IPS-NIHi7 (cell line): Measurements from ENCODE around the gene EXOC6B.

Experiments used
- DNase-seq: peaks from one replicate; pipeline ENCODE4 v3.0.0; 2012; ENCODE audit warnings: mixed read lengths; ENCODE audit errors: extremely low spot score

EXOC6B gene

DNA sequence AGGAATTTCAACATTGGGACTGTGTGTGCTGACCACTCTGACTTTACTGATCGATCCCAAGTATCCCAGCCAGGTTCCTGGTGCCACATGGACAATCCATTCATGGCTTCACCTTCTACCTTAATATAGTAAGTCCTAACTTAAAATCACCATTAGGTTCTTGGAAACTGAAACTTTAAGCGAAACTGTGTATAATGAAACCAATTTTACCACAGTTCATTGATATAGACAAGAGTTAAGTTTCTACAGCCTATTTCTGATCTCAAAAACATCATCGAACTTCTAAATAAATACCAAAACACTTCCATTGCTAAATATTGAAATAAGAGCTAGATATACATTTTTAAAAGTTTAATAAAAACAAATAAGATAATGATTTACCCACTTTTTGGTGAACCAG is 4.4 kb upstream of the EXOC6B start:
- DNase-seq: no peak

DNA sequence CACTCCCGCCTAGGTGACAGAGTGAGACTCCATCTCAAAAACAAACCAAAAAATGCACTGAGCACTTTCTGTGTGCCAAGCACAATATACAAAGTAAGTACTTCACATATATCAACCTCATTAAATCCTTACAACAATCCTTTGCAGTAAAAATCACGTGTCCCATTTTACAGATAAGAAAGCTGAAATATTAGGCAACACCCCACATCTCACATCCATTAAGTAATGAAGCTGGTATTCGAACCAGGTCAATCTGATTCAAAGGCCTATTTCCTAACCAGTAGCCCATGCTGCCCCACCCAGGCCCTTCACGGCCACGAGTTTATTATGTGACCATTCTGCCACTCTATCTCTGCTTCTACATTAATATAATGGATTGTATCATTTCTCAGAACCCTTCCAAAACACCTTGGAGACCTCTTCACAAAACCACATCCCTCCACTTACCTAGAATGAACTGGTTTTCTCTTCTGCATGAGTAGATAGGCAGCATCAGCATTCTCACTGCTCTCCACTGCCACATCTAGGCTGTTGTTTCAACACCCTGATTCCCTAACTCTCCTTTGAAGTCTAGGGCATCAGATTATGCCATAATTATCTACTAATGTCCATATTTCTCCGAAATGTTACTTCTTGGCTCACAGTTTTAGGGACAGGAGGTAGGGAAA is 3.1 kb upstream of the EXOC6B start:
- no peak for DNase-seq

DNA sequence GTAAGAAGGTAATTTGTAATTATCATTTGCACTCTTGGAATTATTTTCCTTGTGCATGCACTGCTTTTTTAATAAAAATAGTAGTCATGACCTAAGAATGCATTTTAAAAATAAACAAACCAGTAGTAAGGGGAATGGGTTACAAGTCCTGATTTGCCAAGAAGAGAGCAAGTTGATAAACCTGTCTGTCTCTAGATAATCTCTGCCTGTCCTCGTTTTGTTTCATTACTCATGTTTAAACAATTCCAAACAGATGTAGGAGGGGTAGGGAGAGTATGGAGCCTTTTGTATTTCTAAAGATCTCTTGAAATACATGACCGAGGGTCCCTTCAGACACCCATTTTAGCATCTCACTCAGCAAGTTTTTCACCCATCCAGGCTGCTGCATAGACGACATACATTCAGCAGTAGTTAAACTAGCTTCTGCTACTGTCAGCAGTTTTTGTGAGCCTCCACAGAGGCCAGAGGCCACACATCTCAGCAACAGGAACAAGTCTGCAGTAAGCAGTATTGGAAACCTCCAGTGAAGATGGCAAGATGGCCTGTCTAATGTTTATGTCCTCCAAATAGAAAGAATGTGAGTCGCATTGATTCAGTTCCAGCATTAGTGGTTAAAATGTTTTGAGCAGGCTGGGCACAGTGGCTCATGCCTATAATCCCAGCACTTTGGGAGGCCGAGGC is 2.3 kb upstream of the EXOC6B start:
- DNase-seq: no peak

DNA sequence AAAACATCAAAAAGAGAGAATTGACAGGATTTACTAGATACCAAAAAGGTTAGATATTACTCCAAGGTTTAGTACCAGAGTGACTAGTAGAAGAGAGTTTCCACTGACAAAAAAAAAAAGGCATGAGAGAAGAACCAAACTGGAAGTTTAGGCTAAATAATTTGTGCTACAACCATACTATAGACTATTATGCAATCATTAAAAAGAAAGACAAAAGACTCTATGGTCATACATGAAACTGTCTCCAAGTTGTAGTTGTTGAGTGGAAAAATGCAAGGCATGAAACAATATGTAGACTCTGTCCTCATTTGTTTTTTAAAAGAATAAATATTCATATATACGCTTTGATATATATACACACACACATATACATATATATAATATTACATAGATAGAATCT is 1.7 kb upstream of the EXOC6B start:
- no peak for DNase-seq

DNA sequence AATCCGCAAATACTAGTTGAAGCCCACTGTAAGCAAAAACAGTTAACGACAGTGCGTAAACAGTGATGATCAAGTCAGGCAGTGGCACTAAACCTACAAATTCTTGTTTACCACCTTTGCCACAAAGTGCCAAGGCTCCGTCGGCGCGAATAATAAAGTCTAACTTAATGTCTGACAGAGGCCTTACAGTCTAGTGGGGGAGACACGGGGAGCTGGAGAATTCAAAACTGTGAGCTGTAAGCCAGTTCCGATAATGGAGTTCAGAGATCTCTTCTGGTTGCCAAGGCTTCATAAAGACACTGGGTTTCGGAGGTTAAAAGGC is 284 bp upstream of the EXOC6B start:
- DNase-seq: no peak

DNA sequence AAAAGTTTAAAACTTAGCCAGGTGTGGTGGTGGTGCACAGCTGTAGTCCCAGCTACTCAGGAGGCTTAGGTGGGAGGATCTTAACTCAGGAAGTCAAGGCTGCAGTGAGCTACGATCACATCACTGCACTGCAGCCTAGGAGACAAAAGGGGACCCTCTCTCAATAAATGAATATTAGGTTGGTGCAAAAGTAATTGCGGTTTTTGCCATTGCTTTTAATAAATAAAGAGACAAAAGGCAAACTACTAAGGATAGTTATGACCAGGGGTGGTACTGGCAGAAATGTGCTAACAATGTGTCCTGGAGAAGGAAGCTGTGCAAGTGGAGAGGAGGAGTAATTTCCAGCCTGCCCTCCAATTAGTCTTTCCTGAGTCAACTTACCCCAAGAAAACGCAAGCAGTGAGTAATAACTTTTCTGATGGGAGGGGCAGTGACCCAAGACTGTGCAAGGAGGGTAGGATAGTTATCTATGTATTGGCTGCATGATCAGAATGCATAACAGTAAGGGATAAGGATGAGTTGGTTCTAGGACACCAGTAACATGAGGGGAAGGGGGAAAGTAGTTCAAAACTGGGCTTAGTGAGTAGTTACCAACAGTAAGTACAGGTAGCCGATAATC is 1.5 kb downstream of the EXOC6B start:
- DNase-seq: no peak

DNA sequence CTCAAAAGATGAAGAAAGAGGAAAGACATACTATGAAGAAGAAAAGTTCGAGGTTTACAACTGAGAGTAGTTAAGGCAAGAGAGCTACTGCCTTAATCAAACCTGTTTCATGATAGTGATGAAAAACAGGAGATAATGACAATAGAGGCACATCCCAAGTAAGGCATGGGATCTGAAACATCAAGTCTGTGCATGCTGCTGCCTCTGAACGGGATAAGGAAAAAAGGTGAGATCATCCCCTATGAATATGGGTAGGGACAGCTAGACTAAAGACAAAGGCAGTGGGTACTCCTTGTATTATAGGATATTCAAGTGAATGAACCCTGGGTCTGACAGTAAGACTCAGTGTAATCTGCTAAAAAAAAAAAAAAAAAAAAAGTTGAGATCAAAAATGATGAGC is 3.0 kb downstream of the EXOC6B start:
- DNase-seq: no peak

DNA sequence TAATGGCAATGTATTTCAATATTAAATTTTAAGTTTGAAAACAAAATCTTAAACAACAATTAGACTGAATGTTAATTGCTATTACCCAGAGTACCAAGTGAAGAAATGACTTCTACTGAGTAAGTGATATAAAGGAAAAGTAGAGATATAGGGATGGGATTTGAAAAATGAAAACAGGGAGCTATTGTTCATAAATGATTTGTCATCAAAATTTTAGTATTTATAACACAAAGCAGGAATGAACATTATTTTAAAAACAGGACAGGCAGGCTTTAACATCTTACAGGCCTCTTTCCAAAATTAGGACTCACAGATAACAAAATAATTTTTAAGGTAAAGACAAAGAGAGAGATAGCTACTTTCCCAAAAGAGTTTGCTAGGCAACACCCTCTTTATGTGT is 3.9 kb downstream of the EXOC6B start:
- no peak for DNase-seq

DNA sequence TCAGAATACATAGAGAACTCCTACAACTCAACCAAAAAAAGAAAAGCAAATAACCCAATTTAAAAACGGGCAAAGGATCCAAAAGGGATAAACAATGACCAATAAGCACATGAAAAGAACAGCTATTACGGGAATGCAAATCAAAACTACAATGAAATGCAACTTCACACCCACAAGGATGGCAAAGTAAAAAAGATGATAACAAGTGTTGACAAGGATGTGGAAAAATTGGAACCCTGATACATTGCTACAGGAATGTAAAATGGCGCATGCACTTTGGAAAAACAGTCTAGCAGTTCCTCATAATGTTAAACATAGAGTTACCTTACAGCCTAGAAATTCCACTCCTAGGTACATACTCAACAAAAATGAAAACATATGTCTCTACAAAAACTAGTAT is 4.7 kb downstream of the EXOC6B start:
- DNase-seq: no peak

DNA sequence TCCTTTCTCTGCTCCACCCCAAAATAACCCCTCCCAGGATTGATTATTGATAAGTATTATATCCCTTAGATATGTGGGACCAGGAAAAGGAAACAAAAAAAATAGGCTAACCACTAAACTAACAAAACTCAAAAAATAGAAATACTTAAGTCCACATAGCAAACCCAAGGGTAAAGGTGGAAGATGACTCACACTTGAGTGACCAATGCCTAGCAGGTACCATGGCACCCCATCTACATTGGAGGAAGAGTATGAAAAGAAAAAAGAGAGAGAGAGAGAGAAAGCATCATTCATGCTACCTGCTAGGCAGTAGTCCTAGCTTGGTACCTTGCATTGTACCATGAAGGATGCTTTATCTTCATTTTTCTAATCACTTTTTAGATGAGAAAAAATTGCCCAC is 6.3 kb downstream of the EXOC6B start:
- DNase-seq: no peak

DNA sequence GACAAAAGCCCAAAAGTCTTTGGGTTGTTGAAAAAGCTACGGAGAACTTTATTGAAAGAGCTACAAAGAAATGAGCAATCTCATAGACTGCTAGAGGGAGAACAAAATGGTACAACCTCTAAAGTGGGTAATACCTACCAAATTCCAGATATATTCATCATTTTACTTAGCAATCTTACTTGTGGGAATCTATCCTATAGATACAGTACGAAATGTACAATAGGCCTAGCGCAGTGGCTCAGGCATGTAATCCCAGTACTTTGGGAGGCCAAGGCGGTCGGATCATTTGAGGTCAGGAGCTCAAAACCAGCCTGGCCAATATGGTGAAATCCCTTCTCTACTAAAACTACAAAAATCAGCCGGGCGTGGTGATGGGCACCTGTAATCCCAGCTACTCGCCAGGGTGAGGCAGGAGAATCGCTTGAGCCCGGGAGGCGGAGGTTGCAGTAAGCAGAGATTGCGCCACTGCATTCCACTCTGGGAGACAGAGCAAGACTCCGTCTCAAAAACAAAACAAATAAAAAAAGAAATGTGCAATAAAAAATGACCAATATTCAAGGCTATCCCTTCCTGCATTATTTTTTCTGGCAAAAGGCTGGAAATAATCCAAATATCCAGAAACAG is 10.1 kb downstream of the EXOC6B start:
- no peak for DNase-seq

DNA sequence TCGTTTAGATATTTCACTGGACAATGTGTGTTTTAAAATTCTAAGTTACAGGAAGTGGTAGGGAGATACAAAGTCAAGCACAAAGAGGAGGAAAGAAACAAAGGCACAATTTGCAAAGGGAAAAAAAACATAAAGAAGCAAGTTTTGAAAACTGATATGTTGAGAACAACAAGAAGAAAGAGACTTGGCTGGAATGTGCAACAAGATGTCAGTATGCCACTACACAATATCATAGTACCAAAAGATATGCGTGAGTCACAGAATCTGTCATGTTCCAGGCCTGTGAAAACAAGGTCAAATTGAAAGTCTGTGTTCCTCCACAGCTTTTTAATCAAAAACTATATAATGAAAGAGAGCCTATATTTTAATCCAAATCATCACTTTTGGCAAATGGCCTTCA is 12.0 kb downstream of the EXOC6B start:
- no peak for DNase-seq

DNA sequence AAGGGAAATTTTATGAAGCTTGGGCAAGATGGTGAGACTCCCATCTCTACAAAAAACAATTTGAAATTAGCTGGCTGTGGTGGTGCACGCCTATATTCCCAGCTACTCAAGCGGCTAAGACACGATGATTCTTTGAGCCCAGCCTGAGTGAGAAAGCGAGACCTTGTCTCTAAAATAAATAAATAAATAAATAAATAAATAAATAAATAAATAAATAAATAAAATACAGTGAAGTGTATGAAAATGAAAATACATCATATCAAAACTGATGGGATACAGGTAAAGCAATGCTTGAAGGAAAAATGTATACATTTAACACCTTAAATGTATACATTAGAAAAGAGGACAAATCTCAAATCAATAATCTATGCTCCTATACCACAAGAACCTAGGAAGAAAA is 15.7 kb downstream of the EXOC6B start:
- DNase-seq: no peak

DNA sequence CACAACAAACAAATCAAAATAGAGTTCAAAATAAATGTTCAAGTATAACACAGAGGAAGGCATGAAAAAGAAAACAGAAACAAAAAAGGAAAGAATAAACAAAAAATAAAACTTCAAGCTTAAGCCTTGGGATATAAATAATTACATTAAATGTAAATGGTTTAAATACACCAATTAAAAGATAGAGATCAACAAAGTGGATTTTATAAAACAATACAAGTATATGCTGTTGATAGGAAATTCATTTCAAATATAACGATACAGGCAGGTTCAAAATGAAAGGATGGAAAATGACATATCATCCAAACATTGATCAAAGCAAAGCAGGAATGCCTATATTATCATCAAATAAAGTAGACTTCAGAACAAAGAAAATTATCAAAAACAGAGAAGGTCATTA is 16.7 kb downstream of the EXOC6B start:
- no peak for DNase-seq

DNA sequence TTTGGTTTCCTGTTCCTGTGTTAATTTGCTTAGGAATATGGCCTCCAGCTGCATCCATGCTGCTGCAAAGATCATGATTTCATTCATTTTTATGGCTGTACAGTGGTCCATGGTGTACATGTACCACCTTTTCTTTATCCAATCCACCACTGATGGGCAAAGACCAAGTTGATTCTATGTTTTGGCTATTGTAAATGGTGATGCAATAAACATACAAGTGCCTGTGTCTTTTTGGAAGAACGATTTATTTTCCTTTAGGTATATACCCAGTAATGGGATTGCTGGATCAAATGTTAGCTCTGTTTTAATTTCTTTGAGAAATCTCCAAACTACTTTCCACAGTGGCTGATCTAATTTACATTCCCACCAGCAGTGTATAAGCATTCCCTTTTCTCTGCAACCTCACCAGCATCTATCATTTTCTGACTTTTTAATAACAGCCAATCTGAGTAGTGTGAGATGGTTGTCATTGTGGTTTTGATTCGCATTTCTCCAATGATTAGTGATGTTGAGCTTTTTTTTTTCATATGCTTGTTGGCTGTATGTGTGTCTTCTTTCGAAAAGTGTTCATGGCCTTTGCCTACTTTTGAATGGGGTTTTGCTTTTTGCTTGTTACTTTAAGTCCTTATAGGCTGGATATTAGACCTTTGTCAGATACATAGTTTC is 19.4 kb downstream of the EXOC6B start:
- DNase-seq: no peak

DNA sequence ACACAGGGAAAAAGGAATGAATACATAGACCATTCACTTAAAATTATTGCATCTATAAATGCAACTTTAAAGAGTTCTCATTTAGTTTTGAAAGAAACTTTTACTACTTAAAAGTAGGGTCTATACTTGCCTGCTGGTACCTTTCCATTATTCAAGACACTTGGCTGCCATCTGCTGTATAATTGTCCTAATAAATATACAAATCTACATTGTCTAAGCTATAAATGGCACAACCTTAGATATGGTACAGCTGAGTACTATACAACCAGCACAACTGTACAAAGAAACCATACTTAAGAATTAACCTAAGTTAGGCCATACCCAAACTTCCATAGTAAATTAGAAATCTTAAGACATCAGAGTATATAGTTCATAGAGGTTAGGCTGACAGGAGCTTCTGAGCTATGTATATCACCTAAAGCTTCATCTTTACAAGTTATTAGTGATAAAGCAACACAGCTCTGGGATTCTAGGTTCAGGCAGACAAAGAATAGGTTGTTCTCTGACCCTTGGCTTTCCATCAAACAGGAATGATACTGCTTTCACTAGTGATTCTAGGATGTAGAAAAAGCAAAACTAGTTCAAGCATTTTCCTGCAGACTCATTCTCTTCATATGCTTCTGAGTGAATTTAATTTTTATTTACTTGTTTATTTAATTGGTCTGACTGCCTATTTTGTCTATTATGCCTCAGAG is 22.1 kb downstream of the EXOC6B start:
- DNase-seq: no peak

DNA sequence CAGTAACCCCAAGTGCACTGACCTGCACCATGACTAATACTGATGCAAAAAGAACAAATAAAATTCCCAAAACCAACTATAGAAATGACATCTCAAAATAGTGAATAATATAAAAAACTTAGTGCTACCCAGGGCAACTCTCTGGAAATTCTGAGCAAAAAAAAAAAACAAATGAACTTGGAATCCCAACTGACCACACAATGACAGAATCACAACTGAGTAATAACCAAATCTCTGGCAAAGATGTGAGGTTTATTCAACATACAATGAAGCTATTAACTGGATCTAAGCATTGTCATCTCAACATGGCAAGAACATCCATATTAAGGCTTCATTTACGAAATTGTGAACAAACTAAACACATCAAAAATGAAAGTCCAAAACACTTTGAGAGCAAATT is 22.7 kb downstream of the EXOC6B start:
- no peak for DNase-seq

DNA sequence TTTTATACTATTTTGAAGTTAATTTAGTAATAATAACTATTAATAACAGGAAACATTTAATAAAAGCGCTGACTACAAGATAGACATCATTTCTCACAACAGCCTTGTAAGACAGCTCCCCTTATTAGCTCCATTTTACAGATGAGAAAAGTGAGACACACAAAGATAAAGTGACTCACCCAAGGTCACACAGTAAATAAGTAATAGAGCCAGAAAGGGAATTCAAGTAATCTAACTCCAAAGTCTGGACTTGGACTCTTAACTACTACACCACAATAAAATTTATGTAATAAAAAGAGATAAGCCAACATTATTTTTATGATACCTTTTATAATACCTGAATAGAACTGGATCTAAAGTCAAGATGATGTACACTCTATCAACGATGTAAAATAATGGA is 25.3 kb downstream of the EXOC6B start:
- no peak for DNase-seq

DNA sequence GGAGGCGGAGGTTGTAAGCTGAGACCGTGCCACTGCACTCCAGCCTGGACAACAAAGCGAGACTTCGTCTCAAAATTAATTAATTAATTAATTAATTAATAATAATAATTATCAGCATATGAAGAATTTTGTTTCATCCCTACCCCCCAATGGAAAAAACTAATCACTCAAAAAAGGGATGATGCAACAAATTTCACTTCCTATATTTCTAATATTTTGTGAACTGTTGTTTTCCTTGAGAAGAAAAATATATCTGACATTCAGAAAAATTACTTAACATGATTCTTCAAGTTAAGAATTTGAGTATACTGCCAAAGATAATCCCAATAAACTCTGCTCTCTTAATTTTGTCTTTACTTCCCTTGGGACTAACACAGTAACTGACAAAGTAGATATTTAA is 28.1 kb downstream of the EXOC6B start:
- no peak for DNase-seq

DNA sequence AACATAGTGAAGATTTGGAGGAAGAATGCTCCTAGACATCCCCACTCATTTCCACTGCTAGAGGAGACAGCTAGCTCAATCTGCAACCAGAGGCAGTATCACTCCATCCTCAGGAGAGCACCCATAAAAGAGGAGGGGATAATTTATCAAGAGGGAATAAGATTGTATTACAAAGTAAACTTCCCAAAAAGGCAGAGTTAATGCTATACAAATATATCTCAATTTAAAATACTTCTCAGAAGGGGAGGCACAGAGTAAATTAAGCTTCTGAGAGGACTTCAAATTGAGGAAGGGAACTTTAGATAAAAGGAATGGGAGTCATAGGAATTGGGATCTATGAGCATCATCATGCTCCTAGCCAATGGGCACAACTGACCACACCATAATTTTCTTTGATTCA is 29.1 kb downstream of the EXOC6B start:
- DNase-seq: no peak

DNA sequence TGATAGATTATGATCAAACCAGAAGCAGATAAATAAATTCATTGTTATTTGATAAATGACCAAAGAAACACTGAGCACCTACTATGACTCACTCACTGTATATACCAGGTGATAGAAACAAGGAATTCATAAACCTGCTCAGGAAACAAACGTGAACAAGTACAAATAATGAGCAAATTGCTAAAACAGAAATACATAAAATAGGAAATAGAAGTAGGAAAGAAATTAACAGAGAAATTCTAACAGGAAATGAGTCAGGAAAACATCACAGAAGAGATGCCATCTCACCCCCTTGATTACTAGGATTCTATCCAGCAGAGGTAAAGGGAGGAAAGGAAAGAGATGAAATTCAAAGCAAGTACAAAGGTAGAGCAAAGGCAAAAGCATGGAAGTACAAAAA is 31.3 kb downstream of the EXOC6B start:
- DNase-seq: no peak

DNA sequence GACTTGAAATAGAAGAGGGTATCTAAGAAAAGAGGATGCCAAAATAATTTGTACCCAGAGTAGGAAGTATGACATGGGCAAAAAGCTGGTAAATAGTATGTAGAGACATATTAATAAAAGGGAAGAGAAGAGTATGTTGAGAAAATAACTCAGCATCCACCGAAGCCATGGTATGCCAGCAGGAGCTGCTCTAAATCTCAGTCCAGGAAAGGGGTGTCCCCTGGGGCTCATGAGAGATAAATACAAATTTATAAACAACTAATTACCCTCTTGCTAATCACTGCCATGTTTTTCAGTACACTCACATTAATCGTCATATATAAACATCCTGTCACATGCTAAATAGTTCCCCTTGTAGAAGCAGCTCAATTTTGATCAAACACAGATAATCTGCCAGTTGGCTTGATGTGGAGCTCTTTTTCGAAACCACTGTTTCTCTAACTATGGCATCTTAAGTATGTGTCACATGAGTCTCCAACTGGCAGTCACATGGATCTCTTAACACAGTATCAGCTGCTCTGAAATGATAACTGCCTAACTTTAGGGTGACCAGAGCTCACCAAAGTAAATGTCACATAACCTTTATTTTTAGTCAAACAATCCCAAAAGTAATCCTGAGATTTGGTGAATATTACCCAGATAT is 31.9 kb downstream of the EXOC6B start:
- DNase-seq: no peak
